ENCODE measurements around the gene FOXP1.
A peak's percentile ranks its signal among the peaks of the same experiment; 100 is the strongest.

Gene FOXP1

DNA sequence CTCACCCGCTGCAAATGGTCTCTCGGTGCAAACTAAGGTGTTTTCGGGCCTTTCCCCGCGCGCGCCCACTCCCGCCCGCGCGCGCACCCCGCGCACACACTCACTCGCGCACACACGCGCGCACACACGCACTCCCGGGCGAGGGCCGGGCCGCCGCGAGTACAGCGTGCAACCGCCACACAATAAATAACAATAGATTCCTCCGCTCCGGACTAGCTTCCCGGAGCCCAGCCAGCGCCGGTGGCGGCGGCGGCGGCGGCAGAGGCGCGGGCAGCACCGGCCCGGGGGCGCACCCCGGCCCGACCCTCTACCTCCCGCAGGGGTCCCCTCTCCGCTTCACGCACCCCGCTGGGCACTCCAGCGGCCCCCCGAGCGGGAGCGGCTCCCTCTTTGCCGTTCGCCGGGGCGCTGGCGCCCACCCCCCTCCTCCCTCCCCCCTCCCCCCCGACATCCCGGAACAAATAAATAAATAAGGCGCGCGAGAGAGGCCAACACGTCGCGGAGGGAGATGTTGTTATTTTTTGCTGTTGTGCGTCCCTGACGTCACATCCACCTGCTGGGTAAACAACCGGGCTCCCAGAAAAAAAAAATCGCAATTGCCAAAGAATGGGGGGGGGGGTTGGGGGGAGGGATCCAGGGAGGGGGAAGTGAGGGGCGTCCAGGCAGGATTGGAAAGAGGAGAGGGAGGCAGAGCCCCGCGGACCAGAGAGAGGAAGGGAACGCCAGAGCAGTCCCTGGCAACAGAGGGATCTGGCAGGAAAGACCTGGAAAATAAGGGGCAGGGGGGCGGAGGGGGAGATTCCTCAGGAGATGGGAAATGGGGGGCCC, at the start of gene FOXP1:
FOXP1 (minus strand) TSS at position 163 of the 828 bp plus-strand sequence. CDS start 385,347 bp downstream, outside the sequence.
- H3K4me1 ChIP-seq (ENCODE audit: control insufficient read depth in 2 of 2, insufficient read depth in 2 of 2, low read length in 2 of 2), result peaks cover 6 to 23% of the 10 kb centered on the region in 2 donors
- H3K4me3 ChIP-seq (ENCODE audit: low read length in 2 of 2), result peak within 1 kb of the TSS; percentile 84 to 98
- H3K36me3 ChIP-seq (ENCODE audit: control insufficient read depth in 2 of 2, insufficient read depth in 2 of 2, low read length in 2 of 2), result no peaks in the 10 kb centered on the region
- peak within 1 kb of the TSS; percentile 93 for H3K9ac ChIP-seq (ENCODE audit: low read depth in 1 of 2, low read length in 2 of 2)
- no peaks in the 10 kb centered on the region for H3K9me3 ChIP-seq (ENCODE audit: control insufficient read depth in 2 of 2, low read length in 2 of 2)
- H3K27me3 ChIP-seq (ENCODE audit: control insufficient read depth in 2 of 2, insufficient read depth in 2 of 2, low read length in 2 of 2), result no peaks in the 10 kb centered on the region
- H3K27ac ChIP-seq (ENCODE audit: low read depth in 2 of 2, low read length in 2 of 2), result peak within 1 kb of the TSS; percentile 93 to 95

DNA sequence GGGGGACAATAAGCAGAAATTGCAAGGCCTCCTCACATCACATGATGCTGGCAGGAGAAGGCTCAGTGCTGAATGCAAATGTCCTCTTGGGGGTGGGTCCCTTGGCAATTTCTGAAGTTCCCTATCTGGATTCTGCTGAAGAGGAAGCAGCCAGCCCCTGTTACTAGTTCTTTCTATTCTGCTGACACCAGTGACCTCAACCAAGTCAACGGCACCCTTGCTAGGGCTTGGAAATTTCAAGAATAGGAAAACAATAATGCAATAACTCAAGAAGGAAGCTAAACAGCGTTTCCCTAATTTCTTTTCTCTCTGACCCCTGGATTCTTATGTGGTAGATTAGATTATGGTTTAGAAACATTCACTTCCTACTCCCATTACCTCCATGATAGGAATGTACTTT, 46.2 kb upstream of the FOXP1 start:
- Histone ChIP-seq H3K9ac (ENCODE audit: low read depth in 1 of 2, low read length in 2 of 2) (no peak overlapping the region), H3K4me3 (ENCODE audit: low read length in 2 of 2) (no peak overlapping the region), H3K27ac (ENCODE audit: low read depth in 2 of 2, low read length in 2 of 2) (no peak overlapping the region), H3K27me3 (ENCODE audit: control insufficient read depth in 2 of 2, insufficient read depth in 2 of 2, low read length in 2 of 2) (no peaks in the 10 kb centered on the region), H3K4me1 (ENCODE audit: control insufficient read depth in 2 of 2, insufficient read depth in 2 of 2, low read length in 2 of 2) (no peaks in the 10 kb centered on the region), H3K36me3 (ENCODE audit: control insufficient read depth in 2 of 2, insufficient read depth in 2 of 2, low read length in 2 of 2) (no peaks in the 10 kb centered on the region), H3K9me3 (ENCODE audit: control insufficient read depth in 2 of 2, low read length in 2 of 2) (no peaks in the 10 kb centered on the region)

DNA sequence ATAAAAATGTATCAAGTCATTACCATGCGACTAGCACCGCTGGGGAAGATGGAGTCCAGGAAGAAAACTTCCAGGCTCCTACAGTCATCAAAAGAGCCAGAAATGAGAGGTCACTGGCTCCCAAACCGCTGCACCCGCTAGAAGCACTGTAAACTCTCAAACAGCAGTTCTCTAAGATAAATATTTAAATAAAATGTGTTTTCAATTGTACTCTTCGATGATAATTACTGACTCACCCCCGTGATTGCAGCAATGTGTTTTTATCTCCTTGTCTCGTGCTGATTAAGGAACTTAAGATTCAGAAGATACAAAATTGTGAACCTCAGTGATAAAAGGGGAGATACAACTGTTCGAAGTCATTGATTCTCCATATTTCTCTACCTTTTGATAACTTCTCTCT, 45.8 kb upstream of the FOXP1 start:
- Histone ChIP-seq H3K36me3 (ENCODE audit: control insufficient read depth in 2 of 2, insufficient read depth in 2 of 2, low read length in 2 of 2) (no peaks in the 10 kb centered on the region), H3K9ac (ENCODE audit: low read depth in 1 of 2, low read length in 2 of 2) (no peak overlapping the region), H3K4me1 (ENCODE audit: control insufficient read depth in 2 of 2, insufficient read depth in 2 of 2, low read length in 2 of 2) (no peaks in the 10 kb centered on the region), H3K9me3 (ENCODE audit: control insufficient read depth in 2 of 2, low read length in 2 of 2) (no peaks in the 10 kb centered on the region), H3K27me3 (ENCODE audit: control insufficient read depth in 2 of 2, insufficient read depth in 2 of 2, low read length in 2 of 2) (no peaks in the 10 kb centered on the region), H3K4me3 (ENCODE audit: low read length in 2 of 2) (no peak overlapping the region), H3K27ac (ENCODE audit: low read depth in 2 of 2, low read length in 2 of 2) (no peak overlapping the region)

GRCh38 chr3:71628522-71628921, 45.0 kb upstream of the FOXP1 start:
- H3K27ac ChIP-seq (ENCODE audit: low read depth in 2 of 2, low read length in 2 of 2), result no peak overlapping the region
- H3K9ac ChIP-seq (ENCODE audit: low read depth in 1 of 2, low read length in 2 of 2), result no peak overlapping the region
- no peak overlapping the region for H3K4me3 ChIP-seq (ENCODE audit: low read length in 2 of 2)
- no peaks in the 10 kb centered on the region for H3K36me3 ChIP-seq (ENCODE audit: control insufficient read depth in 2 of 2, insufficient read depth in 2 of 2, low read length in 2 of 2)
- H3K9me3 ChIP-seq (ENCODE audit: control insufficient read depth in 2 of 2, low read length in 2 of 2), result no peaks in the 10 kb centered on the region
- H3K4me1 ChIP-seq (ENCODE audit: control insufficient read depth in 2 of 2, insufficient read depth in 2 of 2, low read length in 2 of 2), result no peaks in the 10 kb centered on the region
- no peaks in the 10 kb centered on the region for H3K27me3 ChIP-seq (ENCODE audit: control insufficient read depth in 2 of 2, insufficient read depth in 2 of 2, low read length in 2 of 2)

DNA sequence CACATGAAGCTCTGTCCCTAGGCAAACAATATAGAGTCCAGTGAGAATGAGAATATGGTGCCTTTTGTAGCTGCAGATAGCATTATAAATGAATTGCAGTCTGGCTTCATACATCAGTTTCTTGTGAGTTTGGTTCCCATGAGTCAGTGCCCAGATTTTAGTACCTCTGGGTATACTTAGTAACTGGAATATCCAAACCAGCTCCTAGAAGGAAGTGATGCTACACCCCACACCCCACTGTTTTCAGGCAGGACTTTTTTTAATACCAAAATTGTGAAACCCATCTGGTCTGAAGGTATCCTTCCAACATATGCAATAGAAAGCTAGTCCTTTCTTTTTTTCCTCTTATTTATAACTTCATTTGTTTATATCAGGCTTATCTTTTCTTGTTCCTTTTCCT, 42.1 kb upstream of the FOXP1 start:
- Histone ChIP-seq H3K36me3 (ENCODE audit: control insufficient read depth in 2 of 2, insufficient read depth in 2 of 2, low read length in 2 of 2) (no peaks in the 10 kb centered on the region), H3K27ac (ENCODE audit: low read depth in 2 of 2, low read length in 2 of 2) (no peak overlapping the region), H3K4me3 (ENCODE audit: low read length in 2 of 2) (no peak overlapping the region), H3K9ac (ENCODE audit: low read depth in 1 of 2, low read length in 2 of 2) (no peak overlapping the region), H3K27me3 (ENCODE audit: control insufficient read depth in 2 of 2, insufficient read depth in 2 of 2, low read length in 2 of 2) (no peaks in the 10 kb centered on the region), H3K4me1 (ENCODE audit: control insufficient read depth in 2 of 2, insufficient read depth in 2 of 2, low read length in 2 of 2) (no peaks in the 10 kb centered on the region), H3K9me3 (ENCODE audit: control insufficient read depth in 2 of 2, low read length in 2 of 2) (no peaks in the 10 kb centered on the region)

GRCh38 chr3:71621825-71622537, 38.5 kb upstream of the FOXP1 start:
- H3K9ac ChIP-seq (ENCODE audit: low read depth in 1 of 2, low read length in 2 of 2), result no peak overlapping the region
- no peaks in the 10 kb centered on the region for H3K4me1 ChIP-seq (ENCODE audit: control insufficient read depth in 2 of 2, insufficient read depth in 2 of 2, low read length in 2 of 2)
- no peaks in the 10 kb centered on the region for H3K36me3 ChIP-seq (ENCODE audit: control insufficient read depth in 2 of 2, insufficient read depth in 2 of 2, low read length in 2 of 2)
- no peak overlapping the region for H3K4me3 ChIP-seq (ENCODE audit: low read length in 2 of 2)
- H3K27me3 ChIP-seq (ENCODE audit: control insufficient read depth in 2 of 2, insufficient read depth in 2 of 2, low read length in 2 of 2), result no peaks in the 10 kb centered on the region
- H3K9me3 ChIP-seq (ENCODE audit: control insufficient read depth in 2 of 2, low read length in 2 of 2), result no peaks in the 10 kb centered on the region
- H3K27ac ChIP-seq (ENCODE audit: low read depth in 2 of 2, low read length in 2 of 2), result no peak overlapping the region

DNA sequence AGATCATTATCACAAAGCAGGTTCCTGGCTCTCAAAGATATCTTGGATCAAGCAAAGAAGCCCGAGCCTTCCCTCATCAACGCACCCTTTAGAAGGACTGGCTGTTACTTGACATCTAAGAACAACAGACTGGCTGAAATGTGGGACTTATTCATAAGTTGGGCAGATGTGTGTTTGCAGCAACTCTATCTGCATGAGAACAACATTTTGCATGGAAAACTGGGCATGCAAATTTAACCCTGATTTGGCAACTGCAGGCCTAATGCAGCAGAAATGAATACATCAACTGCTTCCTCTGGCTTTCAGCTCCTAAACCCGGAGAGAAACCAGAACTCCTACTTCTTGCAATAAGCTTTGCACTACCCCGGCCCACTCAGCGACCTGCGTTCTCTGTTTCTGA, 35.0 kb upstream of the FOXP1 start:
- no peaks in the 10 kb centered on the region for H3K27me3 ChIP-seq (ENCODE audit: control insufficient read depth in 2 of 2, insufficient read depth in 2 of 2, low read length in 2 of 2)
- H3K36me3 ChIP-seq (ENCODE audit: control insufficient read depth in 2 of 2, insufficient read depth in 2 of 2, low read length in 2 of 2), result no peaks in the 10 kb centered on the region
- no peak overlapping the region for H3K4me3 ChIP-seq (ENCODE audit: low read length in 2 of 2)
- no peak overlapping the region for H3K9ac ChIP-seq (ENCODE audit: low read depth in 1 of 2, low read length in 2 of 2)
- H3K9me3 ChIP-seq (ENCODE audit: control insufficient read depth in 2 of 2, low read length in 2 of 2), result no peaks in the 10 kb centered on the region
- no peaks in the 10 kb centered on the region for H3K4me1 ChIP-seq (ENCODE audit: control insufficient read depth in 2 of 2, insufficient read depth in 2 of 2, low read length in 2 of 2)
- H3K27ac ChIP-seq (ENCODE audit: low read depth in 2 of 2, low read length in 2 of 2), result no peak overlapping the region

DNA sequence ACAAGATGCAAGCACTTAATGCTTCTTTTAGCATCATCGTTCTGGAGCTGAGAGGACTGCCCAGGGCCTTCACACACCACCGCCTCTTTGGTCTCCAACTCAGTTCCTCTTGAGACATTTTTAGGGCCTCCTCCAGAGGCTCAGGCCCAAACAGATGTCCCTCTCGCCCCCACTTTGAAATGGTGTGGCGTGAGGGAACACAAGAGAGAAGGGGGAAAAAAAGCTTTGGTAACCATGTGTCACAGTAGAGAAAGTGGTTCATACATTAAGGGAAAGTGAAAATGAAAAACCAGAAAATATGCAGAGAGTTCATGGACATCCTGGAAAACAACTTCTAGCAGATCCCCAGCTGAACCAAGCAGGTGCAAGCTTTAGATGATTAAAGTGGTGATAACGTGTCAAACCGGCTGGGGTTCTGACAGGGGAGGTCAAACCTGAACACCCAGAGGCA, 33.1 kb upstream of the FOXP1 start:
- H3K9me3 ChIP-seq (ENCODE audit: control insufficient read depth in 2 of 2, low read length in 2 of 2), result no peaks in the 10 kb centered on the region
- H3K27me3 ChIP-seq (ENCODE audit: control insufficient read depth in 2 of 2, insufficient read depth in 2 of 2, low read length in 2 of 2), result no peaks in the 10 kb centered on the region
- no peak overlapping the region for H3K9ac ChIP-seq (ENCODE audit: low read depth in 1 of 2, low read length in 2 of 2)
- no peaks in the 10 kb centered on the region for H3K36me3 ChIP-seq (ENCODE audit: control insufficient read depth in 2 of 2, insufficient read depth in 2 of 2, low read length in 2 of 2)
- no peak overlapping the region for H3K27ac ChIP-seq (ENCODE audit: low read depth in 2 of 2, low read length in 2 of 2)
- H3K4me3 ChIP-seq (ENCODE audit: low read length in 2 of 2), result no peak overlapping the region
- H3K4me1 ChIP-seq (ENCODE audit: control insufficient read depth in 2 of 2, insufficient read depth in 2 of 2, low read length in 2 of 2), result no peaks in the 10 kb centered on the region

DNA sequence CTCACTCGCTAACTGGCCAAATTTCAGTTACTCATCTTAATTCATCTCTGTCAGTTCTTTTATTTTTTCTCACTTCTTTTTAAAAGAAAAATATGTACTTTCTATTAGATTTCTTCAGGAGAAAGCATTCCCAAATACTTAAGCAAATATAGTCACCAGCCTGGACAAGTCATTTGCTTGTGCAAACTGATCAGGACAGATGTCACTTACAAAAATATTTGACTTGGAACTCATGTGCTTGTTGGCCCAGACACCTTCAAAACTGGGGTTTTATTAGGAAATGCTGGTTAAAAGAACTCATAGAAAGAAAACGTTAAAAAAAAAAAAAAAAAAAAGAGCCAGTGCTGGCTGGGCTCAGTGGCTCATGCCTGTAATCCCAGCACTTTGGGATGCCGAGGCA, 31.3 kb upstream of the FOXP1 start:
- Histone ChIP-seq H3K27me3 (ENCODE audit: control insufficient read depth in 2 of 2, insufficient read depth in 2 of 2, low read length in 2 of 2) (no peaks in the 10 kb centered on the region), H3K9me3 (ENCODE audit: control insufficient read depth in 2 of 2, low read length in 2 of 2) (no peaks in the 10 kb centered on the region), H3K9ac (ENCODE audit: low read depth in 1 of 2, low read length in 2 of 2) (no peak overlapping the region), H3K27ac (ENCODE audit: low read depth in 2 of 2, low read length in 2 of 2) (no peak overlapping the region), H3K36me3 (ENCODE audit: control insufficient read depth in 2 of 2, insufficient read depth in 2 of 2, low read length in 2 of 2) (no peaks in the 10 kb centered on the region), H3K4me1 (ENCODE audit: control insufficient read depth in 2 of 2, insufficient read depth in 2 of 2, low read length in 2 of 2) (no peaks in the 10 kb centered on the region), H3K4me3 (ENCODE audit: low read length in 2 of 2) (no peak overlapping the region)

DNA sequence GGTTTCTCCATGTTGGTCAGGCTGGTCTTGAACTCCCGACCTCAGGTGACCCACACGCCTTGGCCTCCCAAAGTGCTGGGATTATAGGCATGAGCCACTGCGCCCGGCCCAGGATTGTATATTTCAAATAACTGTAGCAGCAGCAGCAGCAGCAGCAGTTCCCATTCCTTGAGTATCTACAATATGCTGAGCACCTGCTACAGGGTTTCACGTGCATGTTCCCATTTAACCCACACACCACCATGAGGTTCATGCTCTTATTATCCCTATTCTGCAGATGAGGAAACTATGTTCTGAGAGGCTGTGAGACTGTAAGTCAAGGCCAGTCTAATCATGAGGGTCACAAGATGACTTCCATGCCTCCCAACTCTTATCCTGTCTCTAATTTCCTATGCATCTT, 30.9 kb upstream of the FOXP1 start:
- no peaks in the 10 kb centered on the region for H3K36me3 ChIP-seq (ENCODE audit: control insufficient read depth in 2 of 2, insufficient read depth in 2 of 2, low read length in 2 of 2)
- no peak overlapping the region for H3K9ac ChIP-seq (ENCODE audit: low read depth in 1 of 2, low read length in 2 of 2)
- H3K4me1 ChIP-seq (ENCODE audit: control insufficient read depth in 2 of 2, insufficient read depth in 2 of 2, low read length in 2 of 2), result no peaks in the 10 kb centered on the region
- H3K9me3 ChIP-seq (ENCODE audit: control insufficient read depth in 2 of 2, low read length in 2 of 2), result no peaks in the 10 kb centered on the region
- no peak overlapping the region for H3K27ac ChIP-seq (ENCODE audit: low read depth in 2 of 2, low read length in 2 of 2)
- H3K4me3 ChIP-seq (ENCODE audit: low read length in 2 of 2), result no peak overlapping the region
- no peaks in the 10 kb centered on the region for H3K27me3 ChIP-seq (ENCODE audit: control insufficient read depth in 2 of 2, insufficient read depth in 2 of 2, low read length in 2 of 2)

Measured in mucosa of rectum (tissue), 2 donors.